Gastroesophageal sphincter (tissue), 3 donors: ENCODE measurements around the gene FXR2.

ENCODE experiments used
- POLR2AphosphoS5 ChIP-seq: sonication (generic); formaldehyde crosslinking; IDR thresholded peaks from one replicate; pipeline ENCODE4 v1.6.1; 2017; ENCODE audit warnings: antibody characterized with exemption
- TF ChIP-seq, protein P1 (sequence below), 4 experiments: fragments of 200-600 bp in 2 of 4; fragments of 450-650 bp in 2 of 4; sonication (generic) in 1 of 4; IDR thresholded peaks; one replicate each; pipeline ENCODE4 v1.5.1; 2017 to 2019; ENCODE audit warnings: antibody characterized with exemption in 4 of 4, mild to moderate bottlenecking in 2 of 4, moderate library complexity in 2 of 4

GRCh38 chr17:7579834-7580603, 34.7 kb downstream of the FXR2 start:
- TF ChIP-seq POLR2AphosphoS5: no peak
- TF ChIP-seq, protein P1, sequence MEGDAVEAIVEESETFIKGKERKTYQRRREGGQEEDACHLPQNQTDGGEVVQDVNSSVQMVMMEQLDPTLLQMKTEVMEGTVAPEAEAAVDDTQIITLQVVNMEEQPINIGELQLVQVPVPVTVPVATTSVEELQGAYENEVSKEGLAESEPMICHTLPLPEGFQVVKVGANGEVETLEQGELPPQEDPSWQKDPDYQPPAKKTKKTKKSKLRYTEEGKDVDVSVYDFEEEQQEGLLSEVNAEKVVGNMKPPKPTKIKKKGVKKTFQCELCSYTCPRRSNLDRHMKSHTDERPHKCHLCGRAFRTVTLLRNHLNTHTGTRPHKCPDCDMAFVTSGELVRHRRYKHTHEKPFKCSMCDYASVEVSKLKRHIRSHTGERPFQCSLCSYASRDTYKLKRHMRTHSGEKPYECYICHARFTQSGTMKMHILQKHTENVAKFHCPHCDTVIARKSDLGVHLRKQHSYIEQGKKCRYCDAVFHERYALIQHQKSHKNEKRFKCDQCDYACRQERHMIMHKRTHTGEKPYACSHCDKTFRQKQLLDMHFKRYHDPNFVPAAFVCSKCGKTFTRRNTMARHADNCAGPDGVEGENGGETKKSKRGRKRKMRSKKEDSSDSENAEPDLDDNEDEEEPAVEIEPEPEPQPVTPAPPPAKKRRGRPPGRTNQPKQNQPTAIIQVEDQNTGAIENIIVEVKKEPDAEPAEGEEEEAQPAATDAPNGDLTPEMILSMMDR (IDR thresholded peaks at IDR 0.05): no peak
